GM23338 (cell line): ENCODE results near the gene LYPLAL1. TPM values are rescaled to one million over a fixed set of nuclear protein-coding genes. Genes with fewer than 3 reads are reported as not detected.

ENCODE experiments used
- ATAC-seq: fragments of 200-7000 bp; cut with Tn5 transposase; 3 replicates; pipeline ENCODE4 v1.9.1; 2020
- DNase-seq: peaks from one replicate; pipeline ENCODE4 v3.0.0-alpha.2; 2015; ENCODE audit warnings: low spot score
- H2AFZ ChIP-seq: fragments of 200-600 bp; sonication (generic); 2 replicates; pipeline ENCODE4 v1.8.0; 2016; ENCODE audit warnings: antibody characterized with exemption, mild to moderate bottlenecking, moderate library complexity
- H3F3A ChIP-seq: fragments of 200-600 bp; sonication (generic); replicated peaks from 2 replicates; pipeline ENCODE4 v1.8.0; 2017; ENCODE audit warnings: antibody characterized with exemption, mixed run types, low read depth
- H3K27ac ChIP-seq: fragments of 200-600 bp; sonication (generic); 2 replicates; pipeline ENCODE4 v1.6.1; 2016; ENCODE audit warnings: low read depth
- H3K27me3 ChIP-seq: fragments of 200-600 bp; sonication (generic); 2 replicates; pipeline ENCODE4 v1.8.0; 2016; ENCODE audit warnings: mild to moderate bottlenecking, mixed run types, moderate library complexity; ENCODE audit not compliant: insufficient read depth
- H3K36me3 ChIP-seq: fragments of 200-600 bp; sonication (generic); 2 replicates; pipeline ENCODE4 v1.8.0; 2016; ENCODE audit warnings: mild to moderate bottlenecking; ENCODE audit not compliant: insufficient read depth
- H3K4me1 ChIP-seq: fragments of 200-600 bp; sonication (generic); 2 replicates; pipeline ENCODE4 v1.8.0; 2016; ENCODE audit warnings: mild to moderate bottlenecking, moderate library complexity; ENCODE audit not compliant: insufficient read depth
- H3K4me2 ChIP-seq: fragments of 200-600 bp; sonication (generic); 2 replicates; pipeline ENCODE4 v1.7.1; 2017; ENCODE audit warnings: mixed run types
- H3K4me3 ChIP-seq: fragments of 200-600 bp; sonication (generic); 2 replicates; pipeline ENCODE4 v1.6.1; 2016; ENCODE audit warnings: mixed run types
- H3K79me2 ChIP-seq: fragments of 200-600 bp; sonication (generic); replicated peaks from 2 replicates; pipeline ENCODE4 v1.8.0; 2017; ENCODE audit warnings: mild to moderate bottlenecking; ENCODE audit not compliant: insufficient read depth
- H3K9me2 ChIP-seq: fragments of 200-600 bp; sonication (generic); 2 replicates; pipeline ENCODE4 v1.8.0; 2017; ENCODE audit not compliant: insufficient read depth
- H4K20me1 ChIP-seq: fragments of 200-600 bp; sonication (generic); replicated peaks from 2 replicates; pipeline ENCODE4 v1.8.0; 2017; ENCODE audit warnings: mild to moderate bottlenecking; ENCODE audit not compliant: insufficient read depth
- H3K27ac Mint-ChIP-seq: 2 replicates; pipeline ENCODE4 v1.8.0; 2020; ENCODE audit warnings: inconsistent platforms, mild to moderate bottlenecking, moderate library complexity, mixed read lengths
- H3K27me3 Mint-ChIP-seq: 3 replicates; pipeline ENCODE4 v1.8.0; 2022; ENCODE audit warnings: low read depth, mild to moderate bottlenecking, moderate library complexity, mixed read lengths, inconsistent platforms; ENCODE audit not compliant: insufficient read depth, poor library complexity
- H3K36me3 Mint-ChIP-seq: 3 replicates; pipeline ENCODE4 v1.8.0; 2021; ENCODE audit warnings: low read depth, mild to moderate bottlenecking, inconsistent platforms, moderate library complexity, mixed read lengths
- H3K4me1 Mint-ChIP-seq: 3 replicates; pipeline ENCODE4 v1.8.0; 2020; ENCODE audit warnings: mild to moderate bottlenecking, inconsistent platforms, mixed read lengths
- H3K4me3 Mint-ChIP-seq: 3 replicates; pipeline ENCODE4 v1.8.0; 2021; ENCODE audit warnings: moderate library complexity, mild to moderate bottlenecking, inconsistent platforms, mixed read lengths
- H3K9me3 Mint-ChIP-seq: 3 replicates; pipeline ENCODE4 v1.8.0; 2020; ENCODE audit warnings: moderate library complexity, mild to moderate bottlenecking, inconsistent platforms, mixed read lengths
- EZH2 ChIP-seq: fragments of 200-600 bp; sonication (generic); IDR thresholded peaks from one replicate; pipeline ENCODE4 v1.8.0; 2017; ENCODE audit warnings: antibody characterized with exemption, mild to moderate bottlenecking, low read depth; ENCODE audit not compliant: unreplicated experiment
- NANOG ChIP-seq: IDR thresholded peaks from 2 replicates; pipeline ENCODE4 v1.6.1; 2016; ENCODE audit warnings: antibody characterized with exemption, borderline replicate concordance
- POLR2AphosphoS5 ChIP-seq: IDR thresholded peaks from 2 replicates; pipeline ENCODE4 v1.6.1; 2016; ENCODE audit warnings: antibody characterized with exemption, low read depth
- STAT1 ChIP-seq: IDR thresholded peaks from one replicate; pipeline ENCODE4 v1.6.1; 2016; ENCODE audit warnings: antibody characterized with exemption; ENCODE audit not compliant: unreplicated experiment
- ZNF114 ChIP-seq: fragments of 250-450 bp; sonication (Bioruptor Pico); IDR thresholded peaks from 2 replicates; pipeline ENCODE4 v1.5.0; 2020; ENCODE audit warnings: mild to moderate bottlenecking, moderate library complexity
- ZNF331 ChIP-seq: fragments of 250-450 bp; sonication (Bioruptor Pico); IDR thresholded peaks from 2 replicates; pipeline ENCODE4 v1.5.0; 2020; ENCODE audit warnings: low read depth, mild to moderate bottlenecking, moderate library complexity
- polyA plus RNA-seq: library from polyadenylated mRNA; unstranded; fragments of >200 nt; fragmentation: Nextera tagmentation; extraction: Ambion mirVana; gene quantifications from 2 replicates; pipeline ENCODE4 v1.2.1, GENCODE V29; 2016
- total RNA-seq: library from RNA; depleted of rRNA; stranded (reverse); fragments of >200 nt; shearing (Covaris generic); gene quantifications from 2 replicates; pipeline ENCODE4 v1.2.3, GENCODE V29; 2014
- TF ChIP-seq, protein P1 (sequence below), 2 experiments: fragments of 200-600 bp in 1 of 2; sonication (generic) in 1 of 2; conservative IDR thresholded peaks; 2 replicates each; pipeline versions ENCODE4 v1.5.1 to v1.6.1; 2016 to 2017; ENCODE audit warnings: antibody characterized with exemption in 2 of 2, low read depth in 2 of 2, mild to moderate bottlenecking in 2 of 2, moderate library complexity in 1 of 2
- TF ChIP-seq, protein P2 (sequence below): IDR thresholded peaks from one replicate; pipeline ENCODE4 v1.6.1; 2018; ENCODE audit warnings: antibody characterized with exemption; ENCODE audit not compliant: unreplicated experiment

The LYPLAL1 gene
- total and polyA plus RNA-seq, 2 experiments from 2014 or later, result 9.9 to 60.2 TPM

GRCh38 chr1:219147571-219148019 lies 26.1 kb upstream of the LYPLAL1 start:
- TF ChIP-seq STAT1 (no peak), NANOG (no peak)
- TF ChIP-seq, protein P1, sequence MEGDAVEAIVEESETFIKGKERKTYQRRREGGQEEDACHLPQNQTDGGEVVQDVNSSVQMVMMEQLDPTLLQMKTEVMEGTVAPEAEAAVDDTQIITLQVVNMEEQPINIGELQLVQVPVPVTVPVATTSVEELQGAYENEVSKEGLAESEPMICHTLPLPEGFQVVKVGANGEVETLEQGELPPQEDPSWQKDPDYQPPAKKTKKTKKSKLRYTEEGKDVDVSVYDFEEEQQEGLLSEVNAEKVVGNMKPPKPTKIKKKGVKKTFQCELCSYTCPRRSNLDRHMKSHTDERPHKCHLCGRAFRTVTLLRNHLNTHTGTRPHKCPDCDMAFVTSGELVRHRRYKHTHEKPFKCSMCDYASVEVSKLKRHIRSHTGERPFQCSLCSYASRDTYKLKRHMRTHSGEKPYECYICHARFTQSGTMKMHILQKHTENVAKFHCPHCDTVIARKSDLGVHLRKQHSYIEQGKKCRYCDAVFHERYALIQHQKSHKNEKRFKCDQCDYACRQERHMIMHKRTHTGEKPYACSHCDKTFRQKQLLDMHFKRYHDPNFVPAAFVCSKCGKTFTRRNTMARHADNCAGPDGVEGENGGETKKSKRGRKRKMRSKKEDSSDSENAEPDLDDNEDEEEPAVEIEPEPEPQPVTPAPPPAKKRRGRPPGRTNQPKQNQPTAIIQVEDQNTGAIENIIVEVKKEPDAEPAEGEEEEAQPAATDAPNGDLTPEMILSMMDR (conservative IDR thresholded peaks at IDR 0.05; ENCODE audit: low read depth in 2 of 2), result no peak
- Histone ChIP-seq H3K9me2 (no peaks in the 10 kb centered on the region), H3K36me3 (no peaks in the 10 kb centered on the region), H3K27ac (no peak overlapping the region), H3K4me1 (no peaks in the 10 kb centered on the region), H3K79me2 (no peaks in the 10 kb centered on the region), H3K4me3 (no peak overlapping the region), H3K4me2 (no peak overlapping the region), H3F3A (no peaks in the 10 kb centered on the region), H4K20me1 (no peaks in the 10 kb centered on the region), H2AFZ (peak overlapping the region; percentile 33; the same call in 1 of the 2 replicates), H3K27me3 (no peaks in the 10 kb centered on the region)
- DNase-seq (no peak), ATAC-seq (no peak)
- Mint-ChIP-seq H3K9me3 (no peaks in the 10 kb centered on the region), H3K36me3 (no peaks in the 10 kb centered on the region), H3K27ac (no peak overlapping the region), H3K4me1 (no peaks in the 10 kb centered on the region; the same call in 2 of the 3 replicates), H3K4me3 (no peak overlapping the region), H3K27me3 (no peaks in the 10 kb centered on the region)

DNA sequence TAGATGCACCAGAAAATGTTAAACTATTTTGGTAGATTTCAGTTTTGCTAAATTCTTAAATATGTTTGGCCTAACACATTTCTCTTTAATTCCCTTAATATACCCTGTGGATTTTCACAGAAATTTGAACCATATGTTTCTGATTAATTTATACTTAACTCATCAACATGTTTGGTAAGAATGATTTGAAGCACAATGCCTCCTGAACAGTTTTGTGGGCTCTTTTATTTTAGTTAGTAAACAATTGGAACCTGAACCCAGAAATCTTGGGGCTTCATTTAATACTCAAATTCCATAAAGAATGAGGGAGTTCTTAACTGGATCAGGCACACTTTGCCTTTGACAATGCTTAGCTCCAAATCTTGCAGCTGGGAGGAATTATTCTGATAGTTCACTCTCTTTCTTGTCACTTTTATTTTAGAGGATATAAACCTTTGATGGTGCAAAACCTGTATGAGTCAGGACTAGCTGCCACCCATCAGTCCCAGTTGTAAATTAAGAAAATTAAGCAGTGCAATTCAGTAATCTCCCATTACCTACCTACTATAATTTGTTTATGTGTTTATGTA lies 24.6 kb upstream of the LYPLAL1 start:
- Histone ChIP-seq H3K27me3 (no peaks in the 10 kb centered on the region), H3K4me1 (no peaks in the 10 kb centered on the region), H3K9me2 (no peaks in the 10 kb centered on the region), H3K4me3 (no peak overlapping the region), H3K27ac (no peak overlapping the region), H3K79me2 (no peaks in the 10 kb centered on the region), H3F3A (no peaks in the 10 kb centered on the region), H3K4me2 (no peak overlapping the region), H2AFZ (no peak overlapping the region), H4K20me1 (no peaks in the 10 kb centered on the region), H3K36me3 (no peaks in the 10 kb centered on the region)
- no peak overlapping the region for H3K4me3 Mint-ChIP-seq
- H3K27ac Mint-ChIP-seq, result no peak overlapping the region
- ATAC-seq (no peak), DNase-seq (no peak)
- TF ChIP-seq ZNF331 (CRISPR knock-in tag), result no peak
- no peak for TF ChIP-seq NANOG
- no peaks in the 10 kb centered on the region for H3K36me3 Mint-ChIP-seq
- no peaks in the 10 kb centered on the region for H3K9me3 Mint-ChIP-seq
- no peaks in the 10 kb centered on the region; the same call in 2 of the 3 replicates for H3K4me1 Mint-ChIP-seq
- no peaks in the 10 kb centered on the region for H3K27me3 Mint-ChIP-seq

GRCh38 chr1:219149953-219150352 lies 23.7 kb upstream of the LYPLAL1 start:
- Mint-ChIP-seq H3K27ac (no peak overlapping the region), H3K36me3 (no peaks in the 10 kb centered on the region), H3K27me3 (no peaks in the 10 kb centered on the region), H3K4me1 (no peaks in the 10 kb centered on the region; the same call in 2 of the 3 replicates), H3K4me3 (no peak overlapping the region), H3K9me3 (no peaks in the 10 kb centered on the region)
- H3K9me2 ChIP-seq, result no peaks in the 10 kb centered on the region; the same call in 1 of the 2 replicates
- H3K4me3 ChIP-seq, result no peak overlapping the region
- no peaks in the 10 kb centered on the region for H3K4me1 ChIP-seq
- H4K20me1 ChIP-seq, result no peaks in the 10 kb centered on the region
- ATAC-seq (no peak), DNase-seq (no peak)
- no peaks in the 10 kb centered on the region for H3K36me3 ChIP-seq
- H3K27me3 ChIP-seq, result no peaks in the 10 kb centered on the region
- H3K27ac ChIP-seq, result no peak overlapping the region
- H2AFZ ChIP-seq, result no peak overlapping the region
- H3K79me2 ChIP-seq, result no peaks in the 10 kb centered on the region
- no peaks in the 10 kb centered on the region for H3F3A ChIP-seq
- H3K4me2 ChIP-seq, result no peak overlapping the region
- TF ChIP-seq, protein P2, sequence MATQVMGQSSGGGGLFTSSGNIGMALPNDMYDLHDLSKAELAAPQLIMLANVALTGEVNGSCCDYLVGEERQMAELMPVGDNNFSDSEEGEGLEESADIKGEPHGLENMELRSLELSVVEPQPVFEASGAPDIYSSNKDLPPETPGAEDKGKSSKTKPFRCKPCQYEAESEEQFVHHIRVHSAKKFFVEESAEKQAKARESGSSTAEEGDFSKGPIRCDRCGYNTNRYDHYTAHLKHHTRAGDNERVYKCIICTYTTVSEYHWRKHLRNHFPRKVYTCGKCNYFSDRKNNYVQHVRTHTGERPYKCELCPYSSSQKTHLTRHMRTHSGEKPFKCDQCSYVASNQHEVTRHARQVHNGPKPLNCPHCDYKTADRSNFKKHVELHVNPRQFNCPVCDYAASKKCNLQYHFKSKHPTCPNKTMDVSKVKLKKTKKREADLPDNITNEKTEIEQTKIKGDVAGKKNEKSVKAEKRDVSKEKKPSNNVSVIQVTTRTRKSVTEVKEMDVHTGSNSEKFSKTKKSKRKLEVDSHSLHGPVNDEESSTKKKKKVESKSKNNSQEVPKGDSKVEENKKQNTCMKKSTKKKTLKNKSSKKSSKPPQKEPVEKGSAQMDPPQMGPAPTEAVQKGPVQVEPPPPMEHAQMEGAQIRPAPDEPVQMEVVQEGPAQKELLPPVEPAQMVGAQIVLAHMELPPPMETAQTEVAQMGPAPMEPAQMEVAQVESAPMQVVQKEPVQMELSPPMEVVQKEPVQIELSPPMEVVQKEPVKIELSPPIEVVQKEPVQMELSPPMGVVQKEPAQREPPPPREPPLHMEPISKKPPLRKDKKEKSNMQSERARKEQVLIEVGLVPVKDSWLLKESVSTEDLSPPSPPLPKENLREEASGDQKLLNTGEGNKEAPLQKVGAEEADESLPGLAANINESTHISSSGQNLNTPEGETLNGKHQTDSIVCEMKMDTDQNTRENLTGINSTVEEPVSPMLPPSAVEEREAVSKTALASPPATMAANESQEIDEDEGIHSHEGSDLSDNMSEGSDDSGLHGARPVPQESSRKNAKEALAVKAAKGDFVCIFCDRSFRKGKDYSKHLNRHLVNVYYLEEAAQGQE, result no peak
- TF ChIP-seq EZH2, result no peak
- no peak for TF ChIP-seq ZNF114 (CRISPR knock-in tag)
- TF ChIP-seq POLR2AphosphoS5, result no peak
